Right lobe of liver (tissue), 6 donors: ENCODE results near the gene NDUFAB1. TPM values are rescaled to one million over a fixed set of nuclear protein-coding genes. Genes with fewer than 3 reads are reported as not detected.

ENCODE experiments used
- ATAC-seq, 4 donors: fragments of 200-7000 bp; cut with Tn5 transposase; one replicate each; pipeline ENCODE4 v1.9.1; 2020; ENCODE audit warnings: mild to moderate bottlenecking in 4 of 4, moderate library complexity in 4 of 4
- DNase-seq, 3 donors: peaks; one replicate each; pipeline ENCODE4 v3.0.0-alpha.2; 2020
- H3K27ac ChIP-seq, 3 donors: fragments of 200-600 bp; one replicate each; pipeline ENCODE4 v1.8.0; 2022
- H3K27me3 ChIP-seq, 2 donors: fragments of 200-600 bp; one replicate each; pipeline ENCODE4 v1.8.0; 2022
- H3K36me3 ChIP-seq, 4 donors: fragments of 200-600 bp; sonication (generic) in 1 of 4; one replicate each; pipeline versions ENCODE4 v1.5.1 to v1.8.0; 2017 to 2022; ENCODE audit warnings: control low read depth in 1 of 4
- H3K4me1 ChIP-seq, 4 donors: fragments of 200-600 bp; sonication (generic) in 1 of 4; one replicate each; pipeline versions ENCODE4 v1.5.1 to v1.8.0; 2017 to 2022; ENCODE audit warnings: control low read depth in 1 of 4
- H3K4me3 ChIP-seq, 3 donors: fragments of 200-600 bp; one replicate each; pipeline ENCODE4 v1.8.0; 2022
- H3K9me3 ChIP-seq, 4 donors: fragments of 200-600 bp; sonication (generic) in 1 of 4; one replicate each; pipeline versions ENCODE4 v1.5.1 to v1.8.0; 2017 to 2022; ENCODE audit warnings: control low read depth in 1 of 4
- CTCF ChIP-seq, 4 donors: fragments of 200-600 bp in 3 of 4; fragments of 450-650 bp in 1 of 4; IDR thresholded peaks; one replicate each; pipeline versions ENCODE4 v1.5.1 to v1.8.0; 2016 to 2022; ENCODE audit warnings: antibody characterized with exemption in 4 of 4, mild to moderate bottlenecking in 2 of 4
- POLR2A ChIP-seq: fragments of 450-650 bp; IDR thresholded peaks from one replicate; pipeline ENCODE4 v1.6.1; 2017; ENCODE audit warnings: antibody characterized with exemption, mild to moderate bottlenecking
- WGBS: methylation state at CpG from one replicate; pipeline ENCODE4 v1.1.6; 2018; ENCODE audit warnings: low coverage, low lambda C conversion rate; ENCODE audit not compliant: insufficient coverage; ENCODE audit errors: missing lambda C conversion rate; 5-methylcytosine and 5-hydroxymethylcytosine counted together
- intact Hi-C, 2 donors: fragments of 100-400 bp; cut with DNase I; formaldehyde crosslinking; loops; one replicate each; pipeline versions ENCODE4 v1.11.2 to v1.14.1; 2022
- total RNA-seq, 6 experiments: library from RNA; depleted of rRNA in 2 of 6; stranded (reverse); fragments of >200 nt in 2 of 6; fragmentation: NEBNext Ultra II Directional in 3 of 6; extraction: Animal tissue kit (Norgen Biotek cat#: 25700) in 3 of 6; gene quantifications; one replicate each; pipeline versions ENCODE4 v1.1.0 to v1.2.4, GENCODE V29; 2016 to 2023
- donor health status: DM: no; HTN: yes; CAD: no.
- donor health status: DM: no; HTN: no; CAD: no.
- donor health status: DM: no; HTN: no; CAD: no.
- donor health status: DM: no; HTN: yes; CAD: no.
- donor health status: DM: no; HTN: yes; CAD: no.

Gene NDUFAB1
- total RNA-seq, 6 experiments from 2014 or later, result 53.9 to 87.3 (median 63.9) TPM

- DNase-seq (peak; percentile 99 to 100 (median 99)), ATAC-seq (peak; percentile 95 to 97 (median 96))
- peak; percentile 69 for TF ChIP-seq POLR2A
- TF ChIP-seq CTCF (IDR thresholded peaks at IDR 0.05), result peak; percentile 98 to 99 (median 98)
- Histone ChIP-seq H3K4me3 (peak within 1 kb of the TSS; percentile 53 to 99 (median 66)), H3K36me3 (peaks cover 0 to 33% (median 1%) of the 10 kb centered on the region in 4 donors), H3K27me3 (no peaks in the 10 kb centered on the region), H3K4me1 (peaks cover 0 to 15% (median 7%) of the 10 kb centered on the region in 4 donors), H3K27ac (peak within 1 kb of the TSS; percentile 55 to 86 (median 76)), H3K9me3 (no peaks in the 10 kb centered on the region)
- WGBS, result 4% methylated on average over 15 of the region's 65 CpGs
- intact Hi-C loops, result no loop called here
These were observed 39.0 kb downstream of the NDUFAB1 start, which contains the start of the genes EARS2 and UBFD1 for GRCh38 chr16:23556881-23557778. Gene EARS2 (minus strand): TSS chr16:23557350. CDS start chr16:23557343, 7 bp downstream. Gene UBFD1 (plus strand): TSS chr16:23557727. CDS start chr16:23557743, 16 bp downstream.

- intact Hi-C loops, result no loop called here
- TF ChIP-seq POLR2A (no peak), CTCF (IDR thresholded peaks at IDR 0.05) (no peak)
- no peaks in the 10 kb centered on the region for H3K27me3 ChIP-seq
These were observed 41.6 kb downstream of the NDUFAB1 start for GRCh38 chr16:23554536-23554935.

GRCh38 chr16:23552161-23552560 is 44.0 kb downstream of the NDUFAB1 start:
- H3K4me3 ChIP-seq, result no peak overlapping the region
- 75% methylated on average over 4 of the region's 6 CpGs for WGBS
- H3K9me3 ChIP-seq, result no peaks in the 10 kb centered on the region
- TF ChIP-seq POLR2A (no peak), CTCF (IDR thresholded peaks at IDR 0.05) (no peak)
- peaks cover 0 to 47% (median 24%) of the 10 kb centered on the region in 4 donors for H3K36me3 ChIP-seq
- H3K27ac ChIP-seq, result no peak overlapping the region
- intact Hi-C loops, result no loop called here
- no peaks in the 10 kb centered on the region for H3K27me3 ChIP-seq
- DNase-seq (no peak), ATAC-seq (no peak)
- peaks cover 0 to 6% (median 2%) of the 10 kb centered on the region in 4 donors for H3K4me1 ChIP-seq

More at GRCh38 chr16:23554536-23554935, 41.6 kb downstream of the NDUFAB1 start:
- 63% methylated on average over 2 of the region's 3 CpGs for WGBS
- Histone ChIP-seq H3K27ac (no peak overlapping the region), H3K4me1 (peaks cover 0 to 15% (median 7%) of the 10 kb centered on the region in 4 donors), H3K4me3 (no peak overlapping the region), H3K36me3 (peaks cover 0 to 34% (median 15%) of the 10 kb centered on the region in 4 donors), H3K9me3 (no peaks in the 10 kb centered on the region)
- ATAC-seq (no peak), DNase-seq (no peak)

- H3K9me3 ChIP-seq, result no peaks in the 10 kb centered on the region
- DNase-seq, result no peak
- H3K4me3 ChIP-seq, result no peak overlapping the region
- H3K27ac ChIP-seq, result no peak overlapping the region
- intact Hi-C loops, result no loop called here
- peaks cover 0 to 67% (median 31%) of the 10 kb centered on the region in 4 donors for H3K36me3 ChIP-seq
- WGBS, result 89% methylated on average over 4 of the region's 5 CpGs
- TF ChIP-seq CTCF (IDR thresholded peaks at IDR 0.05) (no peak), POLR2A (no peak)
- no peaks in the 10 kb centered on the region for H3K27me3 ChIP-seq
- no peak for ATAC-seq
- H3K4me1 ChIP-seq, result no peaks in the 10 kb centered on the region
These were observed 46.2 kb downstream of the NDUFAB1 start for GRCh38 chr16:23549938-23550337.
